ENCODE data around the gene LRFN2.

DNA sequence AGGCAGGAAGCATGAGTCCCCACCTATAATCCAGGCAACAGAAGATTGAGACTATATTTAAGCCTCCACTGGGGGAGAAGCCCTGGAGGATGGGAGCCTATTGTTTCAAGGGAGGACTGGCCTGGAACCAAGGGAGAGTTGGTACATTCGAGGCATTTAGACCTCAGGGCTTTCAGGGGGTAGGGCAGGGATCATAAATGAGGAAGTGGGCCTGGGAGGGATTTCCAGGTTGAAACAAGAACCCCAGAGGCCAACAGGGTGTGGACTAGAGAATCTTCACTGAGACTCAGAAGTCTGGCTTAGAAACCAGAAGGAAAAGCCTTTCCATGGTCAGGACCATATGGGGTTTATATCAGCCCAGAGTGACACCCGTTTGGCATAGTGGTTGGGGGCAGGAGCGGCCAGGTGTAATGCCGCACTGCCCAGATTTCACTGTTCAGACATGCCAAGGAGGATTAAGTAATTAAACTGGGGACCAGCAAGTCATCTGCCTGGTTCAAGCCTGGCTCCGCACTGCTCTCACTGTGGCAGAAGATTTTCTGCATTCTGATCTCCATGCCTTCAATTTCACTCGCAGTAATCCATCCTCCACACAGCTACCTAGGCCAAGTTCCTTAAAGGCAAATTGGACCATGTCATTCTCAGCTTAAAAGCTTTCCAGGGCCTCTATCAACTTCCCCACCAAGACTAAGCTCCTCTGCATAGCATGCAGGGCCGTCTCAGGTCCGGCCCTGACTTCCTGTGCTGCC lies 17.8 kb downstream of the LRFN2 start:
- TF ChIP-seq TARDBP (IDR thresholded peaks at IDR 0.05) (no peak), SP1 (IDR thresholded peaks at IDR 0.05) (no peak), ZNF384 (IDR thresholded peaks at IDR 0.05) (no peak), SUZ12 (IDR thresholded peaks at IDR 0.05) (no peak)
- TF ChIP-seq, protein P1, sequence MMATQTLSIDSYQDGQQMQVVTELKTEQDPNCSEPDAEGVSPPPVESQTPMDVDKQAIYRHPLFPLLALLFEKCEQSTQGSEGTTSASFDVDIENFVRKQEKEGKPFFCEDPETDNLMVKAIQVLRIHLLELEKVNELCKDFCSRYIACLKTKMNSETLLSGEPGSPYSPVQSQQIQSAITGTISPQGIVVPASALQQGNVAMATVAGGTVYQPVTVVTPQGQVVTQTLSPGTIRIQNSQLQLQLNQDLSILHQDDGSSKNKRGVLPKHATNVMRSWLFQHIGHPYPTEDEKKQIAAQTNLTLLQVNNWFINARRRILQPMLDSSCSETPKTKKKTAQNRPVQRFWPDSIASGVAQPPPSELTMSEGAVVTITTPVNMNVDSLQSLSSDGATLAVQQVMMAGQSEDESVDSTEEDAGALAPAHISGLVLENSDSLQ (IDR thresholded peaks at IDR 0.05), result no peak
